HEK293 (cell line): ENCODE results near the gene CCDC150.

Experiments
- GLIS1 ChIP-seq: fragments of 450-650 bp; formaldehyde crosslinking; IDR thresholded peaks from 2 replicates; pipeline ENCODE4 v1.5.1; 2016; ENCODE audit warnings: missing biosample characterization, missing genetic modification characterization
- KLF9 ChIP-seq: fragments of 450-650 bp; formaldehyde crosslinking; IDR thresholded peaks from 2 replicates; pipeline ENCODE4 v1.5.1; 2016; ENCODE audit warnings: missing biosample characterization, missing genetic modification characterization, low read depth
- MEIS1 ChIP-seq: sonication (generic); formaldehyde crosslinking; IDR thresholded peaks from 2 replicates; pipeline ENCODE4 v1.8.1; 2022; ENCODE audit warnings: missing genetic modification reagents, mild to moderate bottlenecking, borderline replicate concordance
- OSR2 ChIP-seq: fragments of 450-650 bp; formaldehyde crosslinking; IDR thresholded peaks from 2 replicates; pipeline ENCODE4 v1.5.1; 2016; ENCODE audit warnings: missing biosample characterization, missing genetic modification characterization
- PRDM1 ChIP-seq: fragments of 450-650 bp; formaldehyde crosslinking; IDR thresholded peaks from 2 replicates; pipeline ENCODE4; 2016; ENCODE audit warnings: missing biosample characterization, missing genetic modification characterization
- SETDB1 ChIP-seq: IDR thresholded peaks from one replicate; pipeline ENCODE4 v1.6.1; 2017; ENCODE audit warnings: mild to moderate bottlenecking, low read length, moderate library complexity, mixed read lengths; ENCODE audit not compliant: insufficient read length
- WT1 ChIP-seq: fragments of 450-650 bp; formaldehyde crosslinking; IDR thresholded peaks from 2 replicates; pipeline ENCODE4 v1.5.1; 2016; ENCODE audit warnings: missing biosample characterization, missing genetic modification characterization
- YY1 ChIP-seq: fragments of 450-650 bp; formaldehyde crosslinking; IDR thresholded peaks from 2 replicates; pipeline ENCODE4 v1.5.1; 2018; ENCODE audit warnings: missing biosample characterization, missing genetic modification characterization
- ZBTB7A ChIP-seq: fragments of 450-650 bp; formaldehyde crosslinking; IDR thresholded peaks from 2 replicates; pipeline ENCODE4 v1.5.1; 2016; ENCODE audit warnings: low read depth, missing biosample characterization, missing genetic modification characterization
- ZFHX2 ChIP-seq: fragments of 450-650 bp; formaldehyde crosslinking; conservative IDR thresholded peaks from 2 replicates; pipeline ENCODE4 v1.5.1; 2016; ENCODE audit warnings: missing biosample characterization, missing genetic modification characterization
- ZFP3 ChIP-seq: fragments of 450-650 bp; formaldehyde crosslinking; IDR thresholded peaks from 2 replicates; pipeline ENCODE4 v1.5.1; 2016; ENCODE audit warnings: low read depth, missing biosample characterization, missing genetic modification characterization
- ZIC2 ChIP-seq: fragments of 450-650 bp; formaldehyde crosslinking; IDR thresholded peaks from 2 replicates; pipeline ENCODE4 v1.5.1; 2016; ENCODE audit warnings: missing biosample characterization, missing genetic modification characterization
- ZNF114 ChIP-seq: fragments of 450-650 bp; formaldehyde crosslinking; IDR thresholded peaks from 2 replicates; pipeline ENCODE4 v1.5.0; 2017; ENCODE audit warnings: missing biosample characterization, missing genetic modification characterization
- ZNF140 ChIP-seq: fragments of 450-650 bp; formaldehyde crosslinking; IDR thresholded peaks from 2 replicates; pipeline ENCODE4 v1.5.1; 2016; ENCODE audit warnings: missing biosample characterization, missing genetic modification characterization
- ZNF174 ChIP-seq: fragments of 450-650 bp; formaldehyde crosslinking; IDR thresholded peaks from 2 replicates; pipeline ENCODE4 v1.5.0; 2017; ENCODE audit warnings: missing biosample characterization, mild to moderate bottlenecking, missing genetic modification characterization
- ZNF184 ChIP-seq: fragments of 450-650 bp; IDR thresholded peaks from 2 replicates; pipeline ENCODE4 v1.5.1; 2018; ENCODE audit warnings: missing biosample characterization, mild to moderate bottlenecking, missing genetic modification characterization
- ZNF202 ChIP-seq: fragments of 450-650 bp; formaldehyde crosslinking; IDR thresholded peaks from 2 replicates; pipeline ENCODE4 v1.5.1; 2016; ENCODE audit warnings: missing biosample characterization, missing genetic modification characterization, borderline replicate concordance
- ZNF292 ChIP-seq: fragments of 450-650 bp; formaldehyde crosslinking; IDR thresholded peaks from 2 replicates; pipeline ENCODE4 v1.5.1; 2016; ENCODE audit warnings: low read depth, missing biosample characterization, missing genetic modification characterization, borderline replicate concordance
- ZNF335 ChIP-seq: fragments of 450-650 bp; formaldehyde crosslinking; conservative IDR thresholded peaks from 2 replicates; pipeline ENCODE4 v1.5.1; 2016; ENCODE audit warnings: missing biosample characterization, missing genetic modification characterization
- ZNF354C ChIP-seq: fragments of 450-650 bp; formaldehyde crosslinking; IDR thresholded peaks from 2 replicates; pipeline ENCODE4 v1.5.1; 2016; ENCODE audit warnings: missing biosample characterization, missing genetic modification characterization, low read depth, borderline replicate concordance
- ZNF37A ChIP-seq: fragments of 450-650 bp; IDR thresholded peaks from 2 replicates; pipeline ENCODE4 v1.5.1; 2018; ENCODE audit warnings: missing biosample characterization, missing genetic modification characterization
- ZNF473 ChIP-seq: fragments of 450-650 bp; formaldehyde crosslinking; IDR thresholded peaks from 2 replicates; pipeline ENCODE4 v1.5.1; 2017; ENCODE audit warnings: missing biosample characterization, missing genetic modification characterization
- ZNF48 ChIP-seq: fragments of 450-650 bp; formaldehyde crosslinking; IDR thresholded peaks from 2 replicates; pipeline ENCODE4 v1.5.1; 2016; ENCODE audit warnings: missing biosample characterization, missing genetic modification characterization
- ZNF600 ChIP-seq: fragments of 450-650 bp; formaldehyde crosslinking; IDR thresholded peaks from 2 replicates; pipeline ENCODE4 v1.5.1; 2016; ENCODE audit warnings: missing biosample characterization, missing genetic modification characterization
- ZNF747 ChIP-seq: fragments of 450-650 bp; formaldehyde crosslinking; IDR thresholded peaks from 2 replicates; pipeline ENCODE4 v1.5.1; 2016; ENCODE audit warnings: missing biosample characterization, missing genetic modification characterization
- ZNF76 ChIP-seq: fragments of 450-650 bp; formaldehyde crosslinking; IDR thresholded peaks from 2 replicates; pipeline ENCODE4; 2016; ENCODE audit warnings: low read depth, missing biosample characterization, missing genetic modification characterization, borderline replicate concordance
- ZSCAN16 ChIP-seq: fragments of 450-650 bp; formaldehyde crosslinking; IDR thresholded peaks from 2 replicates; pipeline ENCODE4 v1.5.1; 2016; ENCODE audit warnings: missing biosample characterization, missing genetic modification characterization
- TF ChIP-seq, protein P1 (sequence below): fragments of 450-650 bp; formaldehyde crosslinking; IDR thresholded peaks from 2 replicates; pipeline ENCODE4 v1.5.1; 2016; ENCODE audit warnings: missing biosample characterization, missing genetic modification characterization
- TF ChIP-seq, protein P2 (sequence below): fragments of 450-650 bp; formaldehyde crosslinking; IDR thresholded peaks from 2 replicates; pipeline ENCODE4 v1.5.1; 2016; ENCODE audit warnings: missing biosample characterization, missing genetic modification characterization, low read depth
- TF ChIP-seq, protein P3 (sequence below): fragments of 450-650 bp; formaldehyde crosslinking; conservative IDR thresholded peaks from 2 replicates; pipeline ENCODE4 v1.5.1; 2016; ENCODE audit warnings: low read depth, missing biosample characterization, missing genetic modification characterization

Gene CCDC150

DNA sequence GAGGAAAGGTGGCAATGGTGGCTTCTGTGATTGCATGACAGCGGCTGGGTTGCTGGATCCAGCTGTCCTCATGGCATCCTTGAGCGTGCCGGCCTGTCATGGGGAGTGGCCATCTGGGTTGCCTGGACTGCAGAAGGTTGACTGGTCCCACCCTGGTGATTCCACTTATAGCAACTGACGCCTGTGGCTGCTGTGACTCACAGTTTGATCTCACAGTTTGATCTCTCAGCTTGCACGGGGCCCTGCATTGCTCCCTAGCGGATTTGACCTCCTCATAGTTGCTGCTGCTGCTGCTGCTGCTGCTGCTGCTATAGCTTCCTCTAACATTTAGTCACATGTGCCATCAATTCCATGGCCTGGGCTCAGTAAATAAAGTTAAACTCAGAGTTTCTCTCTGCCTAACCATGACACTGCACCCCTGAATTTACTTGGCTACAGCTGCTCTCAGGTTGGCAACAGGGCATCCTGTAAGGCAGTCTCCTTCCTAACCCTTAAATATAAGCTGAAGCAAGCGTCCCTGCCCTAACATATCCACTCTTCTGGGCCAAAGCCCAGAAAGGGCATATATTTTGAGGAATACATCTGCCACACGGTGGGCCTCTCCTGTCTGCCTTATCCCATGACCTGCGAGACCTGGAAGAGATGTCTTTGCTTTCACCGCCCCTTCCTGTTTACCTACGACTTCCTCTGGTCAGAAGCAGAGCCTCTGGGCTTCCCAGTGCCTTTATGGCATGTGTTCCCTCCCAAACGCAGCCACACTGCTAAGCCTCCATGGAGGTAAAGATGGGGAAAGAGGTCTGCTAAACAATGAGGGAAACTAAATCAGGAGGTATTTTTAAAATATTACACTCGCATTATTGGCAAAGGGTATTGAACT, 37.8 kb upstream of the CCDC150 start (continued):
- TF ChIP-seq ZNF48 (tag by site-specific recombination) = no peak
- no peak for TF ChIP-seq ZNF747
- TF ChIP-seq WT1 = no peak
- TF ChIP-seq ZNF37A = no peak
- TF ChIP-seq ZNF140 (tag by site-specific recombination) = no peak
- no peak for TF ChIP-seq ZNF600 (tag by site-specific recombination)
- TF ChIP-seq YY1 (tag by site-specific recombination) = no peak
- no peak for TF ChIP-seq ZSCAN16 (tag by site-specific recombination)
- TF ChIP-seq ZNF202 (tag by site-specific recombination) = no peak
- no peak for TF ChIP-seq PRDM1 (tag by site-specific recombination)
- no peak for TF ChIP-seq ZNF354C (tag by site-specific recombination)
- TF ChIP-seq MEIS1 = no peak
- TF ChIP-seq ZNF184 (tag by site-specific recombination) = no peak
- TF ChIP-seq ZNF114 = no peak
- TF ChIP-seq KLF9 = no peak
- peak; percentile 36; the same call in 1 of the 2 replicates for TF ChIP-seq GLIS1 (tag by site-specific recombination)
- no peak for TF ChIP-seq ZNF335 (tag by site-specific recombination)
- no peak for TF ChIP-seq ZNF174 (tag by site-specific recombination)
- TF ChIP-seq ZFP3 = no peak
- peak; percentile 54 for TF ChIP-seq SETDB1
- TF ChIP-seq, protein P1, sequence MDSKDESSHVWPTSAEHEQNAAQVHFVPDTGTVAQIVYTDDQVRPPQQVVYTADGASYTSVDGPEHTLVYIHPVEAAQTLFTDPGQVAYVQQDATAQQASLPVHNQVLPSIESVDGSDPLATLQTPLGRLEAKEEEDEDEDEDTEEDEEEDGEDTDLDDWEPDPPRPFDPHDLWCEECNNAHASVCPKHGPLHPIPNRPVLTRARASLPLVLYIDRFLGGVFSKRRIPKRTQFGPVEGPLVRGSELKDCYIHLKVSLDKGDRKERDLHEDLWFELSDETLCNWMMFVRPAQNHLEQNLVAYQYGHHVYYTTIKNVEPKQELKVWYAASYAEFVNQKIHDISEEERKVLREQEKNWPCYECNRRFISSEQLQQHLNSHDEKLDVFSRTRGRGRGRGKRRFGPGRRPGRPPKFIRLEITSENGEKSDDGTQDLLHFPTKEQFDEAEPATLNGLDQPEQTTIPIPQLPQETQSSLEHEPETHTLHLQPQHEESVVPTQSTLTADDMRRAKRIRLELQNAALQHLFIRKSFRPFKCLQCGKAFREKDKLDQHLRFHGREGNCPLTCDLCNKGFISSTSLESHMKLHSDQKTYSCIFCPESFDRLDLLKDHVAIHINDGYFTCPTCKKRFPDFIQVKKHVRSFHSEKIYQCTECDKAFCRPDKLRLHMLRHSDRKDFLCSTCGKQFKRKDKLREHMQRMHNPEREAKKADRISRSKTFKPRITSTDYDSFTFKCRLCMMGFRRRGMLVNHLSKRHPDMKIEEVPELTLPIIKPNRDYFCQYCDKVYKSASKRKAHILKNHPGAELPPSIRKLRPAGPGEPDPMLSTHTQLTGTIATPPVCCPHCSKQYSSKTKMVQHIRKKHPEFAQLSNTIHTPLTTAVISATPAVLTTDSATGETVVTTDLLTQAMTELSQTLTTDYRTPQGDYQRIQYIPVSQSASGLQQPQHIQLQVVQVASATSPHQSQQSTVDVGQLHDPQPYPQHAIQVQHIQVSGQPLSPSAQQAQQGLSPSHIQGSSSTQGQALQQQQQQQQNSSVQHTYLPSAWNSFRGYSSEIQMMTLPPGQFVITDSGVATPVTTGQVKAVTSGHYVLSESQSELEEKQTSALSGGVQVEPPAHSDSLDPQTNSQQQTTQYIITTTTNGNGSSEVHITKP (tag by site-specific recombination) = no peak
- TF ChIP-seq, protein P2, sequence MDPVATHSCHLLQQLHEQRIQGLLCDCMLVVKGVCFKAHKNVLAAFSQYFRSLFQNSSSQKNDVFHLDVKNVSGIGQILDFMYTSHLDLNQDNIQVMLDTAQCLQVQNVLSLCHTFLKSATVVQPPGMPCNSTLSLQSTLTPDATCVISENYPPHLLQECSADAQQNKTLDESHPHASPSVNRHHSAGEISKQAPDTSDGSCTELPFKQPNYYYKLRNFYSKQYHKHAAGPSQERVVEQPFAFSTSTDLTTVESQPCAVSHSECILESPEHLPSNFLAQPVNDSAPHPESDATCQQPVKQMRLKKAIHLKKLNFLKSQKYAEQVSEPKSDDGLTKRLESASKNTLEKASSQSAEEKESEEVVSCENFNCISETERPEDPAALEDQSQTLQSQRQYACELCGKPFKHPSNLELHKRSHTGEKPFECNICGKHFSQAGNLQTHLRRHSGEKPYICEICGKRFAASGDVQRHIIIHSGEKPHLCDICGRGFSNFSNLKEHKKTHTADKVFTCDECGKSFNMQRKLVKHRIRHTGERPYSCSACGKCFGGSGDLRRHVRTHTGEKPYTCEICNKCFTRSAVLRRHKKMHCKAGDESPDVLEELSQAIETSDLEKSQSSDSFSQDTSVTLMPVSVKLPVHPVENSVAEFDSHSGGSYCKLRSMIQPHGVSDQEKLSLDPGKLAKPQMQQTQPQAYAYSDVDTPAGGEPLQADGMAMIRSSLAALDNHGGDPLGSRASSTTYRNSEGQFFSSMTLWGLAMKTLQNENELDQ = no peak
- TF ChIP-seq ZBTB7A (tag by site-specific recombination) = no peak
- TF ChIP-seq ZIC2 (tag by site-specific recombination) = peak; percentile 91
- TF ChIP-seq ZNF76 (tag by site-specific recombination) = no peak
- TF ChIP-seq OSR2 = peak; percentile 14; the same call in 1 of the 2 replicates
- TF ChIP-seq ZFHX2 (tag by site-specific recombination) = no peak
- TF ChIP-seq, protein P3, sequence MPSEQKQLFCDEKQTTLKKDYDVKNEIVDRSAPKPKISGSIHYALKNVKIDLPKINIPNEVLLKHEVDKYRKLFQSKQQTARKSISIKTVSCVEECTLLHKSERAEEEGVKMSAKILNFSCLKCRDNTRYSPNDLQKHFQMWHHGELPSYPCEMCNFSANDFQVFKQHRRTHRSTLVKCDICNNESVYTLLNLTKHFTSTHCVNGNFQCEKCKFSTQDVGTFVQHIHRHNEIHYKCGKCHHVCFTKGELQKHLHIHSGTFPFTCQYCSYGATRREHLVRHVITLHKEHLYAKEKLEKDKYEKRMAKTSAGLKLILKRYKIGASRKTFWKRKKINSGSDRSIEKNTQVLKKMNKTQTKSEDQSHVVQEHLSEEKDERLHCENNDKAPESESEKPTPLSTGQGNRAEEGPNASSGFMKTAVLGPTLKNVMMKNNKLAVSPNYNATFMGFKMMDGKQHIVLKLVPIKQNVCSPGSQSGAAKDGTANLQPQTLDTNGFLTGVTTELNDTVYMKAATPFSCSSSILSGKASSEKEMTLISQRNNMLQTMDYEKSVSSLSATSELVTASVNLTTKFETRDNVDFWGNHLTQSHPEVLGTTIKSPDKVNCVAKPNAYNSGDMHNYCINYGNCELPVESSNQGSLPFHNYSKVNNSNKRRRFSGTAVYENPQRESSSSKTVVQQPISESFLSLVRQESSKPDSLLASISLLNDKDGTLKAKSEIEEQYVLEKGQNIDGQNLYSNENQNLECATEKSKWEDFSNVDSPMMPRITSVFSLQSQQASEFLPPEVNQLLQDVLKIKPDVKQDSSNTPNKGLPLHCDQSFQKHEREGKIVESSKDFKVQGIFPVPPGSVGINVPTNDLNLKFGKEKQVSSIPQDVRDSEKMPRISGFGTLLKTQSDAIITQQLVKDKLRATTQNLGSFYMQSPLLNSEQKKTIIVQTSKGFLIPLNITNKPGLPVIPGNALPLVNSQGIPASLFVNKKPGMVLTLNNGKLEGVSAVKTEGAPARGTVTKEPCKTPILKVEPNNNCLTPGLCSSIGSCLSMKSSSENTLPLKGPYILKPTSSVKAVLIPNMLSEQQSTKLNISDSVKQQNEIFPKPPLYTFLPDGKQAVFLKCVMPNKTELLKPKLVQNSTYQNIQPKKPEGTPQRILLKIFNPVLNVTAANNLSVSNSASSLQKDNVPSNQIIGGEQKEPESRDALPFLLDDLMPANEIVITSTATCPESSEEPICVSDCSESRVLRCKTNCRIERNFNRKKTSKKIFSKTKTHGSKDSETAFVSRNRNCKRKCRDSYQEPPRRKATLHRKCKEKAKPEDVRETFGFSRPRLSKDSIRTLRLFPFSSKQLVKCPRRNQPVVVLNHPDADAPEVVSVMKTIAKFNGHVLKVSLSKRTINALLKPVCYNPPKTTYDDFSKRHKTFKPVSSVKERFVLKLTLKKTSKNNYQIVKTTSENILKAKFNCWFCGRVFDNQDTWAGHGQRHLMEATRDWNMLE (tag by site-specific recombination) = no peak
- TF ChIP-seq ZNF292 = no peak
- TF ChIP-seq ZNF473 (tag by site-specific recombination) = no peak
